ENCODE data around the gene HSPB6. TPM values are rescaled to one million over a fixed set of nuclear protein-coding genes. Genes with fewer than 3 reads are reported as not detected.
"Not testable (repeated sequence)": the region's sequence is repeated elsewhere in the genome, so short reads cannot be mapped to it uniquely, and the experiment has no call there.

Gene HSPB6
- total RNA-seq, 1 experiment from 2014 or later: 0.48 TPM

GRCh38 chr19:35779033-35779432 lies 22.2 kb upstream of the HSPB6 start:
- no peaks in the 10 kb centered on the region for H3K36me3 ChIP-seq (replicated peaks; ENCODE audit: control insufficient read depth, insufficient read depth, low read length)
- no peak overlapping the region for H3K4me3 ChIP-seq (ENCODE audit: insufficient read depth, low read depth, low read length)
- DNase-seq: no peak
- peaks cover 17% of the 10 kb centered on the region for H3K27me3 ChIP-seq (ENCODE audit: control insufficient read depth, insufficient read depth, low read length)

GRCh38 chr19:35777961-35778360 lies 21.1 kb upstream of the HSPB6 start:
- H3K4me3 ChIP-seq (ENCODE audit: insufficient read depth, low read depth, low read length): no peak overlapping the region
- H3K27me3 ChIP-seq (ENCODE audit: control insufficient read depth, insufficient read depth, low read length): peaks cover 17% of the 10 kb centered on the region
- no peak for DNase-seq
- no peaks in the 10 kb centered on the region for H3K36me3 ChIP-seq (replicated peaks; ENCODE audit: control insufficient read depth, insufficient read depth, low read length)

GRCh38 chr19:35777086-35777841 lies 20.4 kb upstream of the HSPB6 start:
- no peak overlapping the region for H3K4me3 ChIP-seq (ENCODE audit: insufficient read depth, low read depth, low read length)
- peak; percentile 85 for DNase-seq

GRCh38 chr19:35776102-35776788 lies 19.4 kb upstream of the HSPB6 start:
- Histone ChIP-seq H3K4me3 (ENCODE audit: insufficient read depth, low read depth, low read length) (peak overlapping the region; percentile 64), H3K36me3 (replicated peaks; ENCODE audit: control insufficient read depth, insufficient read depth, low read length) (no peaks in the 10 kb centered on the region), H3K27me3 (ENCODE audit: control insufficient read depth, insufficient read depth, low read length) (peaks cover 17% of the 10 kb centered on the region)
- no peak for DNase-seq

More at GRCh38 chr19:35777086-35777841, 20.4 kb upstream of the HSPB6 start:
- Histone ChIP-seq H3K36me3 (replicated peaks; ENCODE audit: control insufficient read depth, insufficient read depth, low read length) (no peaks in the 10 kb centered on the region), H3K27me3 (ENCODE audit: control insufficient read depth, insufficient read depth, low read length) (peaks cover 17% of the 10 kb centered on the region)

GRCh38 chr19:35775298-35776101 lies 18.7 kb upstream of the HSPB6 start, which contains the start of gene ARHGAP33:
Gene ARHGAP33 (plus strand): TSS chr19:35775564. CDS start chr19:35775659, 95 bp downstream.
- Histone ChIP-seq H3K4me3 (ENCODE audit: insufficient read depth, low read depth, low read length) (peak within 1 kb of the TSS; percentile 64), H3K36me3 (replicated peaks; ENCODE audit: control insufficient read depth, insufficient read depth, low read length) (no peaks in the 10 kb centered on the region), H3K27me3 (ENCODE audit: control insufficient read depth, insufficient read depth, low read length) (peaks cover 17% of the 10 kb centered on the region)
- peak; percentile 99 for DNase-seq

GRCh38 chr19:35775046-35775297 lies 18.1 kb upstream of the HSPB6 start:
- H3K36me3 ChIP-seq (replicated peaks; ENCODE audit: control insufficient read depth, insufficient read depth, low read length): no peaks in the 10 kb centered on the region
- H3K27me3 ChIP-seq (ENCODE audit: control insufficient read depth, insufficient read depth, low read length): peaks cover 17% of the 10 kb centered on the region
- no peak overlapping the region for H3K4me3 ChIP-seq (ENCODE audit: insufficient read depth, low read depth, low read length)
- no peak for DNase-seq

GRCh38 chr19:35774274-35775045 lies 17.6 kb upstream of the HSPB6 start:
- Histone ChIP-seq H3K27me3 (ENCODE audit: control insufficient read depth, insufficient read depth, low read length) (peaks cover 17% of the 10 kb centered on the region), H3K36me3 (replicated peaks; ENCODE audit: control insufficient read depth, insufficient read depth, low read length) (no peaks in the 10 kb centered on the region), H3K4me3 (ENCODE audit: insufficient read depth, low read depth, low read length) (no peak overlapping the region)
- DNase-seq: no peak

- no peak for DNase-seq
- no peak overlapping the region for H3K4me3 ChIP-seq (ENCODE audit: insufficient read depth, low read depth, low read length)
- H3K27me3 ChIP-seq (ENCODE audit: control insufficient read depth, insufficient read depth, low read length): peaks cover 17% of the 10 kb centered on the region
- H3K36me3 ChIP-seq (replicated peaks; ENCODE audit: control insufficient read depth, insufficient read depth, low read length): no peaks in the 10 kb centered on the region; the same call in 1 of the 2 replicates
These were observed 16.4 kb upstream of the HSPB6 start for GRCh38 chr19:35773020-35773806.

- not testable (repeated sequence) for H3K4me3 ChIP-seq (ENCODE audit: insufficient read depth, low read depth, low read length); DNase-seq; H3K36me3 ChIP-seq (replicated peaks; ENCODE audit: control insufficient read depth, insufficient read depth, low read length)
- peaks cover 12% of the 10 kb centered on the region for H3K27me3 ChIP-seq (ENCODE audit: control insufficient read depth, insufficient read depth, low read length)
These were observed 15.5 kb upstream of the HSPB6 start for GRCh38 chr19:35772362-35772761.

GRCh38 chr19:35768082-35768421 lies 11.2 kb upstream of the HSPB6 start:
- Histone ChIP-seq H3K4me3 (ENCODE audit: insufficient read depth, low read depth, low read length) (no peak overlapping the region), H3K36me3 (replicated peaks; ENCODE audit: control insufficient read depth, insufficient read depth, low read length) (peaks cover 4% of the 10 kb centered on the region), H3K27me3 (ENCODE audit: control insufficient read depth, insufficient read depth, low read length) (no peaks in the 10 kb centered on the region)
- no peak for DNase-seq

GRCh38 chr19:35767288-35768081 lies 10.7 kb upstream of the HSPB6 start:
- peak; percentile 99 for DNase-seq
- no peaks in the 10 kb centered on the region for H3K27me3 ChIP-seq (ENCODE audit: control insufficient read depth, insufficient read depth, low read length)
- peaks cover 5% of the 10 kb centered on the region for H3K36me3 ChIP-seq (replicated peaks; ENCODE audit: control insufficient read depth, insufficient read depth, low read length)
- no peak overlapping the region for H3K4me3 ChIP-seq (ENCODE audit: insufficient read depth, low read depth, low read length)

GRCh38 chr19:35766571-35767104 lies 9.8 kb upstream of the HSPB6 start:
- H3K27me3 ChIP-seq (ENCODE audit: control insufficient read depth, insufficient read depth, low read length): no peaks in the 10 kb centered on the region
- peaks cover 12% of the 10 kb centered on the region for H3K36me3 ChIP-seq (replicated peaks; ENCODE audit: control insufficient read depth, insufficient read depth, low read length)
- DNase-seq: peak; percentile 60

More at GRCh38 chr19:35766571-35767104, 9.8 kb upstream of the HSPB6 start:
- H3K4me3 ChIP-seq (ENCODE audit: insufficient read depth, low read depth, low read length): no peak overlapping the region
